Natural killer cell (primary cell): ENCODE data around the gene DAB2. TPM values are rescaled to one million over a fixed set of nuclear protein-coding genes. Genes with fewer than 3 reads are reported as not detected.

Experiments
- ATAC-seq, 3 donors: fragments of 150-1000 bp in 2 of 3; fragments of 200-7000 bp in 1 of 3; cut with Tn5 transposase; 1 replicate in 1 of 3; 2 replicates in 2 of 3; pipeline ENCODE4 v1.10.0; 2021; ENCODE audit warnings: mild to moderate bottlenecking in 2 of 3, moderate library complexity in 2 of 3
- DNase-seq, 2 donors: peaks; one replicate each; pipeline versions ENCODE4 v3.0.0 to v3.0.0-alpha.2; 2013 to 2021; ENCODE audit warnings: mixed read lengths in 1 of 2
- H3K27ac ChIP-seq: one replicate; pipeline ENCODE4 v1.5.1; 2013; ENCODE audit warnings: mild to moderate bottlenecking, low read length
- H3K27me3 ChIP-seq: one replicate; pipeline ENCODE4 v1.6.1; 2013; ENCODE audit warnings: low read length; ENCODE audit not compliant: control insufficient read depth, insufficient read depth
- H3K36me3 ChIP-seq: one replicate; pipeline ENCODE4 v1.6.1; 2013; ENCODE audit warnings: low read length; ENCODE audit not compliant: control insufficient read depth, insufficient read depth
- H3K4me1 ChIP-seq: one replicate; pipeline ENCODE4 v1.6.1; 2013; ENCODE audit warnings: low read length; ENCODE audit not compliant: control insufficient read depth, insufficient read depth
- H3K4me3 ChIP-seq: one replicate; pipeline ENCODE4 v1.5.1; 2013; ENCODE audit warnings: low read length
- H3K9me3 ChIP-seq: one replicate; pipeline ENCODE4 v1.6.1; 2013; ENCODE audit warnings: low read length; ENCODE audit not compliant: control insufficient read depth, insufficient read depth
- H3K27ac Mint-ChIP-seq, 2 donors: one replicate each; pipeline ENCODE4 v1.8.0; 2022; ENCODE audit warnings: mild to moderate bottlenecking in 2 of 2, mixed read lengths in 2 of 2, moderate library complexity in 1 of 2
- H3K27me3 Mint-ChIP-seq, 2 donors: one replicate each; pipeline ENCODE4 v1.8.0; 2022; ENCODE audit warnings: low read depth in 2 of 2, mixed read lengths in 2 of 2
- H3K36me3 Mint-ChIP-seq: one replicate; pipeline ENCODE4 v1.8.0; 2022; ENCODE audit warnings: mixed read lengths
- H3K4me1 Mint-ChIP-seq, 2 donors: one replicate each; pipeline ENCODE4 v1.8.0; 2022; ENCODE audit warnings: mixed read lengths in 2 of 2
- H3K4me3 Mint-ChIP-seq: one replicate; pipeline ENCODE4 v1.8.0; 2022; ENCODE audit warnings: mild to moderate bottlenecking, moderate library complexity, mixed read lengths
- H3K9me3 Mint-ChIP-seq, 2 donors: one replicate each; pipeline ENCODE4 v1.8.0; 2022; ENCODE audit warnings: mixed read lengths in 2 of 2
- CTCF ChIP-seq: fragments of 200-600 bp; IDR thresholded peaks from one replicate; pipeline ENCODE4 v1.8.0; 2022; ENCODE audit warnings: antibody characterized with exemption
- WGBS: methylation state at CpG from one replicate; pipeline ENCODE4 v1.1.7; 2013; ENCODE audit warnings: missing lambda C conversion rate; ENCODE audit not compliant: insufficient coverage; 5-methylcytosine and 5-hydroxymethylcytosine counted together
- intact Hi-C: fragments of 100-400 bp; cut with micrococcal nuclease; formaldehyde crosslinking; loops from one replicate; pipeline ENCODE4 v1.14.2; 2022
- total RNA-seq, 4 donors: library from RNA; stranded (reverse); fragments of 120-200 nt in 1 of 4; gene quantifications; one replicate each; pipeline versions ENCODE4 v1.2.3 to v1.2.4, GENCODE V29; 2013 to 2022

Gene DAB2
- total RNA-seq, 3 donors from 2014 or later (not counting 1 experiment from before 2014, with no cell fraction given): 33.0 to 53.8 (median 36.9) TPM

DNA sequence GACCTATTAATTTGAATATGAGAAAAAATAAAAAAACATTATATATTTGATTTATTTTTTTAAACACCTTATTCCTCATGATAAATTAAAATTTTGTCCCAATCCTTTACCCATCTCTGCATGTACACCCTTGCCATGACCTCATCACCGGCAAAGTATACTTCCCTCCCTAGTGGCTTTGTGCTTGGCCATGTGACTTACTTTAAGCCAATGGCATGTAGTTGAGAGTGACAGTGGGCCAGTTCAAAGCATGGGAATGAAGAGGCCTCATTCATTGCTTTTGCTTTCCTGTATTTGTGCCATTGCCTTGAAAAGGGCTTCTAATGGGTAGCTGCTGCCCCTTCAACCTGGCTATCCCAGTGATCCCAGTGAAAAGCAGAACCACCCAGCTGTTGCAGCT, 91.7 kb downstream of the DAB2 start:
- intact Hi-C loops: no loop called here
- Histone ChIP-seq H3K36me3 (no peaks in the 10 kb centered on the region), H3K27me3 (no peaks in the 10 kb centered on the region), H3K27ac (no peak overlapping the region), H3K9me3 (no peaks in the 10 kb centered on the region), H3K4me1 (no peaks in the 10 kb centered on the region), H3K4me3 (no peak overlapping the region)
- Mint-ChIP-seq H3K27me3 (peaks cover 3 to 5% of the 10 kb centered on the region in 2 donors), H3K4me1 (no peaks in the 10 kb centered on the region), H3K27ac (no peak overlapping the region), H3K4me3 (no peak overlapping the region), H3K36me3 (no peaks in the 10 kb centered on the region), H3K9me3 (no peaks in the 10 kb centered on the region)
- DNase-seq (no peak), ATAC-seq (no peak)
- WGBS: 100% methylated on average over 1 of the region's 1 CpG
- no peak for TF ChIP-seq CTCF

DNA sequence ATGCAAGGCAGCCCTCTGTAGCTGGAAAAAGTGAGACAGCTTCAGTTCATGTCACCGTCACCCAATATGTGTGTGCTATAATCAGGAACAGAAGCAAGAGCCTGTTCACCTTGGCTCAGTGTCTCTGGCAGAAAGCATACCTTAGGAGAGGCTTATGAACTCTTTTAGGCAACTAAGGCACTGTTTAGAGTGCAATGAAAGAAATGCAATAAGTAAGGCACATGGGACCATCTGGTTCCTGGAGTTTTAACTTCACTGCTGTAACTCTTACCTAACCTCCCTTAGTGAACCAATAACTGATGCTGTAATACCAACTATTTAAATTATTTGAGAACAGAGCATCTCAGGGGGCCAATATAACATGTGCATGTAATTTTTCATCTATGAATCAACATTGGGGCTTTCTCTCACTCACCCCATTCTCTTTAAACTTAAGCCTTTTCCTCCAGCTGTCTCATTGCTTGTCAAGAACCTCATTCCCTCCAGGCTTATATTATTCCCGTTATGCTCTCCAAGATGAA, 92.9 kb downstream of the DAB2 start:
- intact Hi-C loops: no loop called here
- Mint-ChIP-seq H3K36me3 (no peaks in the 10 kb centered on the region), H3K27me3 (peaks cover 3 to 5% of the 10 kb centered on the region in 2 donors), H3K9me3 (no peaks in the 10 kb centered on the region), H3K4me1 (no peaks in the 10 kb centered on the region), H3K27ac (no peak overlapping the region), H3K4me3 (no peak overlapping the region)
- ATAC-seq (no peak), DNase-seq (no peak)
- Histone ChIP-seq H3K4me1 (no peaks in the 10 kb centered on the region), H3K9me3 (no peaks in the 10 kb centered on the region), H3K27ac (no peak overlapping the region), H3K36me3 (no peaks in the 10 kb centered on the region), H3K4me3 (no peak overlapping the region), H3K27me3 (no peaks in the 10 kb centered on the region)
- TF ChIP-seq CTCF: no peak
- WGBS: 94% methylated on average over 2 of the region's 2 CpGs

GRCh38 chr5:39328731-39329130, 96.0 kb downstream of the DAB2 start:
- H3K9me3 ChIP-seq: no peaks in the 10 kb centered on the region
- no peak overlapping the region for H3K4me3 ChIP-seq
- Mint-ChIP-seq H3K9me3 (no peaks in the 10 kb centered on the region), H3K4me1 (no peaks in the 10 kb centered on the region), H3K27ac (no peak overlapping the region), H3K27me3 (peaks cover 5 to 10% of the 10 kb centered on the region in 2 donors), H3K36me3 (no peaks in the 10 kb centered on the region), H3K4me3 (no peak overlapping the region)
- no peak for TF ChIP-seq CTCF
- H3K4me1 ChIP-seq: no peaks in the 10 kb centered on the region
- ATAC-seq (no peak), DNase-seq (no peak)
- H3K27me3 ChIP-seq: no peaks in the 10 kb centered on the region
- H3K27ac ChIP-seq: no peak overlapping the region
- H3K36me3 ChIP-seq: no peaks in the 10 kb centered on the region
- intact Hi-C loops: no loop called here
- 100% methylated on average over 1 of the region's 1 CpG for WGBS

DNA sequence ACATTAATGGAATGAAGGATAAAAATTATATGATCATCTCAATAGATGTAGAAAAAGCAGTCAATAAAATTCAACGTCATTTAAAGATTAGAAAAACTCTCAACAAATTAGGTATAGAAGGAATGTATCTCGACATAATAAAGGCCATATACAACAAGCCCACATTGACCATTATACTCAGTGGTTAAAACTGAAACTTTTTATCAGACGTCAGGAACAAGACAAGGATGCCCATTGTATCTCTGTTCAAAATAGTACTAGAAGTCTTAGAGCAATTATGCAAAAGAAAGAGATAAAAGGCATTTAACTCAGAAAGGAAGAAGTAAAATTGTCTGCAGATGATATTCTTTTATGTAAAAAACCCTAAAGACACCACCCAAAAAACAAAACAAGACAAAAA, 101.2 kb downstream of the DAB2 start:
- H3K27me3 Mint-ChIP-seq: peaks cover 16 to 26% of the 10 kb centered on the region in 2 donors
- no peak overlapping the region for H3K4me3 Mint-ChIP-seq
- H3K9me3 Mint-ChIP-seq: no peaks in the 10 kb centered on the region
- intact Hi-C loops: no loop called here
- Histone ChIP-seq H3K9me3 (no peaks in the 10 kb centered on the region), H3K4me1 (no peaks in the 10 kb centered on the region), H3K27ac (no peak overlapping the region), H3K36me3 (no peaks in the 10 kb centered on the region), H3K27me3 (peaks cover 7% of the 10 kb centered on the region), H3K4me3 (no peak overlapping the region)
- DNase-seq (no peak), ATAC-seq (no peak)
- no peak for TF ChIP-seq CTCF
- no peaks in the 10 kb centered on the region for H3K4me1 Mint-ChIP-seq
- H3K36me3 Mint-ChIP-seq: no peaks in the 10 kb centered on the region
- H3K27ac Mint-ChIP-seq: no peak overlapping the region
- WGBS: 88% methylated on average over 1 of the region's 3 CpGs
